ENCODE measurements around the gene BCL2L14. TPM values are rescaled to one million over a fixed set of nuclear protein-coding genes. Genes with fewer than 3 reads are reported as not detected.
"Not testable (repeated sequence)": the region's sequence is repeated elsewhere in the genome, so short reads cannot be mapped to it uniquely, and the experiment has no call there.

Gene BCL2L14
- total RNA-seq, 2 experiments from 2014 or later, result 13.0 to 13.9 TPM

GRCh38 chr12:12128670-12129069 is 57.9 kb downstream of the BCL2L14 start:
- Mint-ChIP-seq H3K36me3 (ENCODE audit: low read depth) (no peaks in the 10 kb centered on the region), H3K4me3 (no peak overlapping the region), H3K4me1 (no peaks in the 10 kb centered on the region), H3K27ac (no peak overlapping the region), H3K27me3 (peaks cover 16% of the 10 kb centered on the region), H3K9me3 (no peaks in the 10 kb centered on the region)
- ChIA-PET CTCF (interaction anchor here (0.6 kb wide), 1 partner anchor 549 kb away, joined by 6 read pairs; no protein-coding TSS in a partner anchor), POLR2A (no interaction called here)
- no peak for DNase-seq

- Mint-ChIP-seq H3K36me3 (ENCODE audit: low read depth) (no peaks in the 10 kb centered on the region), H3K27ac (no peak overlapping the region), H3K27me3 (peaks cover 15% of the 10 kb centered on the region), H3K4me3 (no peak overlapping the region), H3K9me3 (no peaks in the 10 kb centered on the region), H3K4me1 (no peaks in the 10 kb centered on the region)
- ChIA-PET POLR2A (no interaction called here), CTCF (no interaction called here)
- no peak for DNase-seq
Observed at GRCh38 chr12:12133259-12133658, 62.5 kb downstream of the BCL2L14 start.

GRCh38 chr12:12133785-12134184 is 63.0 kb downstream of the BCL2L14 start:
- Mint-ChIP-seq H3K27me3 (peaks cover 14% of the 10 kb centered on the region), H3K27ac (no peak overlapping the region), H3K36me3 (ENCODE audit: low read depth) (no peaks in the 10 kb centered on the region), H3K4me1 (no peaks in the 10 kb centered on the region), H3K9me3 (no peaks in the 10 kb centered on the region), H3K4me3 (no peak overlapping the region)
- POLR2A ChIA-PET, result no interaction called here
- CTCF ChIA-PET, result no interaction called here
- no peak for DNase-seq

- ChIA-PET POLR2A (no interaction called here), CTCF (no interaction called here)
- Mint-ChIP-seq H3K4me3 (no peak overlapping the region), H3K4me1 (no peaks in the 10 kb centered on the region), H3K36me3 (ENCODE audit: low read depth) (no peaks in the 10 kb centered on the region), H3K9me3 (no peaks in the 10 kb centered on the region), H3K27ac (no peak overlapping the region), H3K27me3 (peaks cover 32% of the 10 kb centered on the region)
- no peak for DNase-seq
Observed at GRCh38 chr12:12138203-12139154, 67.7 kb downstream of the BCL2L14 start.

- ChIA-PET CTCF (interaction anchor here (1.2 kb wide), 1 partner anchor 24 kb away, joined by 3 read pairs; no protein-coding TSS in a partner anchor), POLR2A (no interaction called here)
- H3K9me3 Mint-ChIP-seq, result no peaks in the 10 kb centered on the region
- H3K4me1 Mint-ChIP-seq, result no peaks in the 10 kb centered on the region
- H3K27ac Mint-ChIP-seq, result no peak overlapping the region
- H3K36me3 Mint-ChIP-seq (ENCODE audit: low read depth), result no peaks in the 10 kb centered on the region
- H3K27me3 Mint-ChIP-seq, result peaks cover 31% of the 10 kb centered on the region
- DNase-seq, result no peak
- H3K4me3 Mint-ChIP-seq, result no peak overlapping the region
Observed at GRCh38 chr12:12141000-12141399, 70.3 kb downstream of the BCL2L14 start.

- H3K27me3 Mint-ChIP-seq, result peaks cover 25% of the 10 kb centered on the region
- H3K36me3 Mint-ChIP-seq (ENCODE audit: low read depth); POLR2A ChIA-PET; CTCF ChIA-PET; H3K9me3 Mint-ChIP-seq; H3K4me1 Mint-ChIP-seq; H3K27ac Mint-ChIP-seq; H3K4me3 Mint-ChIP-seq; DNase-seq: not testable (repeated sequence)
Observed at GRCh38 chr12:12144531-12144930, 73.8 kb downstream of the BCL2L14 start.

GRCh38 chr12:12147111-12147510 is 76.4 kb downstream of the BCL2L14 start:
- H3K4me1 Mint-ChIP-seq, result no peaks in the 10 kb centered on the region

More at GRCh38 chr12:12147111-12147510, 76.4 kb downstream of the BCL2L14 start:
- ChIA-PET POLR2A (no interaction called here), CTCF (interaction anchor here (1.1 kb wide), 1 partner anchor 542 kb away, joined by 3 read pairs; no protein-coding TSS in a partner anchor)
- DNase-seq, result no peak
- Mint-ChIP-seq H3K27me3 (peaks cover 14% of the 10 kb centered on the region), H3K4me3 (no peak overlapping the region), H3K9me3 (no peaks in the 10 kb centered on the region), H3K27ac (no peak overlapping the region), H3K36me3 (ENCODE audit: low read depth) (no peaks in the 10 kb centered on the region)

Other genes with a start within 250 kb of the BCL2L14 start
- under 1 TPM; 0.30 to 0.40 TPM for gene LRP6, start 196.1 kb downstream of the BCL2L14 start, total RNA-seq